ENCODE results near the gene RAP1GAP.
"Not testable (repeated sequence)": the region's sequence is repeated elsewhere in the genome, so short reads cannot be mapped to it uniquely, and the experiment has no call there.

Gene RAP1GAP

GRCh38 chr1:21567241-21568005, 101.7 kb downstream of the RAP1GAP start:
- DNase-seq: no peak

- DNase-seq: not testable (repeated sequence)
These were observed 102.8 kb downstream of the RAP1GAP start for GRCh38 chr1:21566361-21566760.

GRCh38 chr1:21565285-21565684, 103.9 kb downstream of the RAP1GAP start:
- DNase-seq: no peak

GRCh38 chr1:21564521-21565095, 104.5 kb downstream of the RAP1GAP start:
- no peak for DNase-seq

- no peak for DNase-seq
These were observed 105.2 kb downstream of the RAP1GAP start for GRCh38 chr1:21563971-21564370.

GRCh38 chr1:21562896-21563295, 106.3 kb downstream of the RAP1GAP start:
- DNase-seq: no peak

- DNase-seq: no peak
These were observed 108.1 kb downstream of the RAP1GAP start for GRCh38 chr1:21560916-21561638.

GRCh38 chr1:21559788-21560567, 109.2 kb downstream of the RAP1GAP start:
- no peak for DNase-seq

- DNase-seq: no peak
These were observed 115.8 kb downstream of the RAP1GAP start for GRCh38 chr1:21553116-21553926.

- DNase-seq: no peak
These were observed 116.4 kb downstream of the RAP1GAP start for GRCh38 chr1:21552715-21553114.

- DNase-seq: no peak
These were observed 118.2 kb downstream of the RAP1GAP start for GRCh38 chr1:21550866-21551475.

GRCh38 chr1:21550097-21550496, 119.1 kb downstream of the RAP1GAP start:
- DNase-seq: no peak

- DNase-seq: no peak
These were observed 121.3 kb downstream of the RAP1GAP start for GRCh38 chr1:21547876-21548275.
